ENCODE results near the gene GPHB5. TPM values are rescaled to one million over a fixed set of nuclear protein-coding genes. Genes with fewer than 3 reads are reported as not detected.

GPHB5 gene
- polyA plus RNA-seq, 1 experiment = not detected

DNA sequence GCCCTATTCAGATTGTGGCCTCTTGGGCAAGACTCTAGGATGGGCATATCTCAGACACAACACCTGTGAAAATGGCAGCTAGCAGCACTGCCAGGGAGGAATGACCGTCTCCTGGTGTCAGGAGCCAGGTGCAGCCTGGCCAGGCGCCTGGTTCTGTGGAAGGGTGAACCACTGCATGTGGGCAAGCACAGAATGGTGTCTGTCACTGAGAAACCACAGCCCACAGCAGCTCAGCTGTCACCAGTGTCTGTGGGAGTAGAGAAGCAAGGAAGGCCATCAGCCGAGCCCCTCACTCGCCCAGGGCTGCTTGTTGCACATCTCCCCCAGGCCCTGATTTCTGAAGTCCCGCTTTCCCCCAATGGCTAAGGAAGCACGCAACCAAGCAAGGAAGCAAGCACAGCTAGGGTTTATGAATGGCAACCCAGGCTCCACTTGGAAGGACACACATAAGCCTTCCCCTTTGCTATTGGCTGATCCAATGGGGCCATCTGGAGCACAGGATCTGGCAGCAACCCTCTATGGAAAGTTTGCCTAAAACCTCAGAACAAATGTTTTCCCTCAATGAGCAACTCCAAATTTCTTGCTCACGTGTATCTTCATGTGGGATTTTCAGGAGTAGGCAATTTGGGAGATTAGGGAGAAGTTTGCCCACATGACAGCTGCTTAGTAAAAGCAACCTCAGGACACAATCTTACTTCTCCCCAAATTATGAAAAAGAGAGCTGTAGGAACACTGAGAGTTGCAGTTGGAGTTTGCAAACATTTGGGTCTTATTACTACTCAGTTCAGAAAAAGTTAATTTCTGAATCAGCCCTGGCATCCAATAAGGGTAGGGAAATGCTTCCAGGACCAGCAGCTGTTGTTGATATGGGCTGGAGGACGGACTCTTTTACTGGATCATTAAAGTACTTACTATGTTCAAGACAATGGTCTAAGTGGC, 44.7 kb downstream of the GPHB5 start:
- no peak overlapping the region for H3K27ac ChIP-seq (ENCODE audit: low read depth, low read length)
- CTCF ChIA-PET = interaction anchor here (1.8 to 7.1 kb wide), 4 partner anchors 100 to 1111 kb away, joined by 5 to 38 read pairs (median 9); no protein-coding TSS in a partner anchor
- TF ChIP-seq, protein P1, sequence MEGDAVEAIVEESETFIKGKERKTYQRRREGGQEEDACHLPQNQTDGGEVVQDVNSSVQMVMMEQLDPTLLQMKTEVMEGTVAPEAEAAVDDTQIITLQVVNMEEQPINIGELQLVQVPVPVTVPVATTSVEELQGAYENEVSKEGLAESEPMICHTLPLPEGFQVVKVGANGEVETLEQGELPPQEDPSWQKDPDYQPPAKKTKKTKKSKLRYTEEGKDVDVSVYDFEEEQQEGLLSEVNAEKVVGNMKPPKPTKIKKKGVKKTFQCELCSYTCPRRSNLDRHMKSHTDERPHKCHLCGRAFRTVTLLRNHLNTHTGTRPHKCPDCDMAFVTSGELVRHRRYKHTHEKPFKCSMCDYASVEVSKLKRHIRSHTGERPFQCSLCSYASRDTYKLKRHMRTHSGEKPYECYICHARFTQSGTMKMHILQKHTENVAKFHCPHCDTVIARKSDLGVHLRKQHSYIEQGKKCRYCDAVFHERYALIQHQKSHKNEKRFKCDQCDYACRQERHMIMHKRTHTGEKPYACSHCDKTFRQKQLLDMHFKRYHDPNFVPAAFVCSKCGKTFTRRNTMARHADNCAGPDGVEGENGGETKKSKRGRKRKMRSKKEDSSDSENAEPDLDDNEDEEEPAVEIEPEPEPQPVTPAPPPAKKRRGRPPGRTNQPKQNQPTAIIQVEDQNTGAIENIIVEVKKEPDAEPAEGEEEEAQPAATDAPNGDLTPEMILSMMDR (IDR thresholded peaks at IDR 0.05; ENCODE audit: low read depth, low read length) = no peak
- no peak for DNase-seq (ENCODE audit: low read depth, low spot score)
- no peaks in the 10 kb centered on the region for H3K9me3 ChIP-seq (ENCODE audit: control insufficient read depth, insufficient read depth, low read length)
- H3K27me3 ChIP-seq (ENCODE audit: control insufficient read depth, insufficient read depth, low read length) = no peaks in the 10 kb centered on the region
- POLR2A ChIA-PET = interaction anchor here (0.6 to 1.2 kb wide), 2 partner anchors 49 to 70 kb away, joined by 3 to 6 read pairs; partner anchors contain the start of gene RHOJ
- H3K4me3 ChIP-seq (ENCODE audit: low read depth, low read length) = no peak overlapping the region

DNA sequence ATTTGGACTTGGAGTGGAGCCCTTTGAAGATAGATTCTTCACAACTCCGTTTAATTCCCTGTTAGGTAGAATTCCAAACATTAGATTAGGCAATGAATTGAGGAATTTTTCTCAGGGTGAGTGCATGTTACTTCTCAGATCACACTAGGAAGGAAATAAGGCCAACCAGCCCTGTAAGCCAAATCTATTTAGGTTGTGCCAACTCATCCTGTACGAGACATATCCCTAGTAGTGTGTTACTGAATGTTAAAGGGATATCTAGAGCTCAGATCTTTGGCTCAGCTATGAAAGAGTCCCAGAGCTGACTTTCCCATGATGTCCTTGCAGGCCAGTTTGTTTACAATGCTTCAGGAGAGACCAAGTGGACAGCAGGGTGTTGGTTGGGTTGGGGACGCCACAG, 45.6 kb downstream of the GPHB5 start:
- Histone ChIP-seq H3K27ac (ENCODE audit: low read depth, low read length) (no peak overlapping the region), H3K9me3 (ENCODE audit: control insufficient read depth, insufficient read depth, low read length) (no peaks in the 10 kb centered on the region), H3K27me3 (ENCODE audit: control insufficient read depth, insufficient read depth, low read length) (no peaks in the 10 kb centered on the region), H3K4me3 (ENCODE audit: low read depth, low read length) (no peak overlapping the region)
- ChIA-PET POLR2A (no interaction called here), CTCF (interaction anchor here (1.0 to 7.1 kb wide), 5 partner anchors 98 to 1110 kb away, joined by 3 to 38 read pairs (median 5); no protein-coding TSS in a partner anchor)
- DNase-seq (ENCODE audit: low read depth, low spot score) = no peak
- TF ChIP-seq, protein P1 (IDR thresholded peaks at IDR 0.05; ENCODE audit: low read depth, low read length) = no peak

DNA sequence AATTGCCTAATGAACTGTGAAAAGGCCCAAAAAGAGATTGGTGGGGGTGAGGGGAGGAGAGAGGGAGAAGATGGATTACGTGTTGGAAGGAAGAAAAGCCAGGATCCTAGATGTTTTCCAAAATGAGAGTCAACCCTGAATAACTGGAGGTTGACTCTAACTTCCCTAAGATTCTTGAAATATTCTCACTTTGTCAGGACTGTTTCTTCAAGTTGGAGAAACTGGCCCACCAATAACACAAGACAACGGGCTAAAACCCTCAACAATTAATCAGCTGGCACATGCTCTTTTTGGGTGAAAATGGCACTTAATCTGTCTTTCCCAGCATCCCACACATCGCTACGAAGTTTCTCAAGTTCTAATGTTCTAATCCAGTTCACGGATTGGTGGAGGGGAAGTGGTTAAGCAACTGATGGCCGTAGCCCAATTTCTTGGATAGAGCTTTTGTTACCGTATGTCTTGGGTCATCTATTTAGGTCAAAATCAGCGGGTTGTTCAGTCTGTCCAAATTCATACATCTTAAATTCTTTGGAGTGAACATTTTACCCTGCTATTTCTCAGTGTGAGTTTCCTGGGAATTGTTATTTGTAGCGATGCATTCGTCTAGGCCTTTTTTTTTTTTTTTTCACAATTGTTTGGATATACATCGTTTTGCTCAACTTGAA, 49.0 kb downstream of the GPHB5 start:
- TF ChIP-seq, protein P1 (IDR thresholded peaks at IDR 0.05; ENCODE audit: low read depth, low read length) = no peak
- POLR2A ChIA-PET = no interaction called here
- Histone ChIP-seq H3K27me3 (ENCODE audit: control insufficient read depth, insufficient read depth, low read length) (no peaks in the 10 kb centered on the region), H3K9me3 (ENCODE audit: control insufficient read depth, insufficient read depth, low read length) (no peaks in the 10 kb centered on the region), H3K27ac (ENCODE audit: low read depth, low read length) (no peak overlapping the region), H3K4me3 (ENCODE audit: low read depth, low read length) (no peak overlapping the region)
- DNase-seq (ENCODE audit: low read depth, low spot score) = no peak
- CTCF ChIA-PET = interaction anchor here (1.5 to 2.3 kb wide), 2 partner anchors 65 to 96 kb away, joined by 5 to 8 read pairs; partner anchors contain the start of gene RHOJ

DNA sequence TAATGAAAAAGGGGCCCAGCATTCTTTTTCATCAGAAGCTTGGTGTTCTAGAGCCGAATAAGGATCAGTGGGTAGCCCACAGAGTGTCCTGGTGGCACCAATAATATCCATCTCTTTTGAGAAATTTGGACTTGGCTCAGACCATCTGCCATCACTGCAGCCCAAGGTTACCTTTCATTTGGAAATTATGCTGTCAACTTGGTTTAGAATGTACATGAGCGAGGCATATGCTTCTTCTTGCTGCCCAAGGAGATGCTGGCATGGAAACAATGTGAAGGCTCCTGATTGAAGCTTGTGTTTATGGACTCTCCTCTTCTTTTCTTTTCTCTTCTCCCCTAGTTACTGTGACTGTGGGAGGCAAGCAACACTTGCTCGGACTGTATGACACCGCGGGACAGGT, 50.0 kb downstream of the GPHB5 start:
- H3K4me3 ChIP-seq (ENCODE audit: low read depth, low read length) = no peak overlapping the region
- CTCF ChIA-PET = interaction anchor here (0.7 to 1.5 kb wide), 2 partner anchors 9 to 1089 kb away, joined by 4 read pairs; no protein-coding TSS in a partner anchor
- POLR2A ChIA-PET = no interaction called here
- H3K27me3 ChIP-seq (ENCODE audit: control insufficient read depth, insufficient read depth, low read length) = no peaks in the 10 kb centered on the region
- no peak for DNase-seq (ENCODE audit: low read depth, low spot score)
- H3K27ac ChIP-seq (ENCODE audit: low read depth, low read length) = no peak overlapping the region
- H3K9me3 ChIP-seq (ENCODE audit: control insufficient read depth, insufficient read depth, low read length) = no peaks in the 10 kb centered on the region
- TF ChIP-seq, protein P1 (IDR thresholded peaks at IDR 0.05; ENCODE audit: low read depth, low read length) = no peak
